Measurements from ENCODE around the gene TBPL1.
"Not testable (repeated sequence)": the region's sequence is repeated elsewhere in the genome, so short reads cannot be mapped to it uniquely, and the experiment has no call there.

DNA sequence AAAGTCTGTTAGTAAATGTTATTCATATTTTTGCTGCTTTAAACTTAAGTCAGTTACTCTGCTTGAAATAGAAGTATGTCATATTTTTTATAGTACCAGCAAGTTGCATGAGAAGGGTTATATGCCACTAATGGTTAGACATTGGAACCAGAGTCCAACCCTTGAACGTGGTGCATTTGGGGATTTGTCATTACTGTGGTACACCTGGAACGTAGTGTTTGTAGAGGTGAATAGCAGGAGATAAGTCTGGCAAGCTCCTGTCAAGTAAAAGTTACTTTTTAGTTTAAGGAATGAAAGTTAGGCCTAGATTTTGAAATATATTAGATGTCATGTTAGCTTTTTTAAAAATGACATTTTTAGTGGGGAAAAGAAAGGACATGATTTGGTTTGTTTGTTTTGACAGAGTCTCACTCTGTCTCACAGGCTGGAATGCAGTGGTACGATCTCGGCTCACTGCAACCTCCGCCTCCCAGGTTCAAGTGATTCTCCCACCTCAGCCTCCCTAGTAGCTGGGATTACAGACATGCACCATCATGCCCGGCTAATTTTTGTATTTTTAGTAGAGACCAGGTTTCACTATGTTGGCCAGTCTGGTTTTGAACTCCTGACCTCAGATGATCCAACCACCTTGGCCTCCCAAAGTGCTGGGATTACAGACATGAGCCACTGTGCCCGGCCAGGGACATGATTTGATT lies 26.4 kb downstream of the TBPL1 start:
- TF ChIP-seq, protein P1, sequence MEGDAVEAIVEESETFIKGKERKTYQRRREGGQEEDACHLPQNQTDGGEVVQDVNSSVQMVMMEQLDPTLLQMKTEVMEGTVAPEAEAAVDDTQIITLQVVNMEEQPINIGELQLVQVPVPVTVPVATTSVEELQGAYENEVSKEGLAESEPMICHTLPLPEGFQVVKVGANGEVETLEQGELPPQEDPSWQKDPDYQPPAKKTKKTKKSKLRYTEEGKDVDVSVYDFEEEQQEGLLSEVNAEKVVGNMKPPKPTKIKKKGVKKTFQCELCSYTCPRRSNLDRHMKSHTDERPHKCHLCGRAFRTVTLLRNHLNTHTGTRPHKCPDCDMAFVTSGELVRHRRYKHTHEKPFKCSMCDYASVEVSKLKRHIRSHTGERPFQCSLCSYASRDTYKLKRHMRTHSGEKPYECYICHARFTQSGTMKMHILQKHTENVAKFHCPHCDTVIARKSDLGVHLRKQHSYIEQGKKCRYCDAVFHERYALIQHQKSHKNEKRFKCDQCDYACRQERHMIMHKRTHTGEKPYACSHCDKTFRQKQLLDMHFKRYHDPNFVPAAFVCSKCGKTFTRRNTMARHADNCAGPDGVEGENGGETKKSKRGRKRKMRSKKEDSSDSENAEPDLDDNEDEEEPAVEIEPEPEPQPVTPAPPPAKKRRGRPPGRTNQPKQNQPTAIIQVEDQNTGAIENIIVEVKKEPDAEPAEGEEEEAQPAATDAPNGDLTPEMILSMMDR (IDR thresholded peaks at IDR 0.05; ENCODE audit: low read depth, low read length), result not testable (repeated sequence)
- not testable (repeated sequence) for TF ChIP-seq POLR2A (IDR thresholded peaks at IDR 0.05; ENCODE audit: extremely low read depth, insufficient read length); MYC (IDR thresholded peaks at IDR 0.05; ENCODE audit: low read depth, low read length)
- TF ChIP-seq, protein P2, sequence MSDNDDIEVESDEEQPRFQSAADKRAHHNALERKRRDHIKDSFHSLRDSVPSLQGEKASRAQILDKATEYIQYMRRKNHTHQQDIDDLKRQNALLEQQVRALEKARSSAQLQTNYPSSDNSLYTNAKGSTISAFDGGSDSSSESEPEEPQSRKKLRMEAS (IDR thresholded peaks at IDR 0.05; ENCODE audit: low read depth, low read length), result not testable (repeated sequence)

All from NB4 (cell line).